OCI-LY3 (cell line): ENCODE measurements around the gene COX15.

Experiments used
- H2AFZ ChIP-seq: fragments of 200-600, 300-600 bp; shearing (Covaris generic); 2 replicates; pipeline ENCODE4 v1.6.0; 2014; ENCODE audit warnings: antibody characterized with exemption, low read depth, low read length
- H3K27ac ChIP-seq: fragments of 200-600, 300-600 bp; sonication (generic); 2 replicates; pipeline ENCODE4 v1.5.1; 2014; ENCODE audit warnings: mild to moderate bottlenecking, low read length, moderate library complexity, mixed read lengths
- H3K27me3 ChIP-seq: fragments of 200-600, 300-600 bp; sonication (generic); 2 replicates; pipeline ENCODE4 v1.6.1; 2014; ENCODE audit warnings: low read depth, low read length, mixed read lengths
- H3K36me3 ChIP-seq: fragments of 200-600, 300-600 bp; sonication (generic); replicated peaks from 2 replicates; pipeline ENCODE3; 2014; ENCODE audit warnings: low read depth, low read length, mixed read lengths
- H3K4me1 ChIP-seq: fragments of 300-600, 200-600 bp; sonication (generic); 2 replicates; pipeline ENCODE4 v1.6.1; 2014; ENCODE audit warnings: low read length, mixed read lengths
- H3K4me2 ChIP-seq: fragments of 200-600, 300-600 bp; sonication (generic); 2 replicates; pipeline ENCODE4 v1.6.1; 2014; ENCODE audit warnings: low read length, mixed read lengths
- H3K4me3 ChIP-seq: fragments of 300-600, 200-600 bp; sonication (generic); 2 replicates; pipeline ENCODE4 v1.5.1; 2014; ENCODE audit warnings: antibody characterized with exemption, mild to moderate bottlenecking, low read length, moderate library complexity
- H3K79me2 ChIP-seq: fragments of 300-600, 200-600 bp; shearing (Covaris generic); 2 replicates; pipeline ENCODE4 v1.6.1; 2014; ENCODE audit warnings: mild to moderate bottlenecking, low read length, mixed read lengths
- H3K9ac ChIP-seq: fragments of 300-600, 200-600 bp; shearing (Covaris generic); 2 replicates; pipeline ENCODE4 v1.6.0; 2014; ENCODE audit warnings: mild to moderate bottlenecking, low read length, moderate library complexity
- H3K9me3 ChIP-seq: fragments of 200-600, 300-600 bp; shearing (Covaris generic); 2 replicates; pipeline ENCODE4 v1.6.1; 2014; ENCODE audit warnings: low read length, mixed read lengths; ENCODE audit not compliant: insufficient read depth
- H4K20me1 ChIP-seq: fragments of 200-600, 300-600 bp; sonication (generic); 2 replicates; pipeline ENCODE4 v1.6.1; 2016; ENCODE audit warnings: low read length, mixed read lengths; ENCODE audit not compliant: insufficient read depth
- EZH2phosphoT487 ChIP-seq: fragments of 200-600 bp; shearing (Covaris generic); IDR thresholded peaks from 2 replicates; pipeline ENCODE4 v1.6.1; 2018; ENCODE audit warnings: antibody characterized with exemption, mixed run types, low read depth
- TF ChIP-seq, protein P1 (sequence below): fragments of 200-600, 300-600 bp; sonication (generic); IDR thresholded peaks from 2 replicates; pipeline ENCODE4 v1.5.1; 2014; ENCODE audit warnings: antibody characterized with exemption, low read length, low read depth

COX15 gene

DNA sequence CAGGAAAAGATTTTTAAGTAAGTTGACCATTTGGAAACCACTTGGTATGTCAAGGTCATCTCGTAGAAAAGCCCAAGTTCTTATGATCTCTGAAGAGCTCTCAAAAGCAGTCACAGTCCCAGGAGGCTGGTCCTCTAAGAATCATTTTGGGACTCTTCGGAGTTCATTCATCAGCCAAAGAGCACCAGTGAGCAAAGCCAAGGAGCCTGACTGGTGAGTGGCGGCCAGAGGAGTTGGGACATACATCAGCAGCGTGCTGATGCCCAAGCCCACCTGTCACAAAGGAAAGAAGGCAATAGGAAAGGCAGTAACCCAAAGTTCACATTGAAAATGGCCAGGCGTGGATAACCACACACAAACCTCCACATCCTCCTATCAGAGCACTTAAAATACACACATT is 17.5 kb downstream of the COX15 start:
- no peak overlapping the region for H3K4me2 ChIP-seq
- no peaks in the 10 kb centered on the region for H3K9me3 ChIP-seq
- no peaks in the 10 kb centered on the region; the same call in 1 of the 2 replicates for H4K20me1 ChIP-seq
- no peak overlapping the region for H2AFZ ChIP-seq
- H3K4me3 ChIP-seq = no peak overlapping the region
- peaks cover 18% of the 10 kb centered on the region for H3K36me3 ChIP-seq
- peaks cover 22% of the 10 kb centered on the region for H3K4me1 ChIP-seq
- H3K79me2 ChIP-seq = no peaks in the 10 kb centered on the region
- no peak overlapping the region for H3K9ac ChIP-seq
- no peak for TF ChIP-seq EZH2phosphoT487
- TF ChIP-seq, protein P1, sequence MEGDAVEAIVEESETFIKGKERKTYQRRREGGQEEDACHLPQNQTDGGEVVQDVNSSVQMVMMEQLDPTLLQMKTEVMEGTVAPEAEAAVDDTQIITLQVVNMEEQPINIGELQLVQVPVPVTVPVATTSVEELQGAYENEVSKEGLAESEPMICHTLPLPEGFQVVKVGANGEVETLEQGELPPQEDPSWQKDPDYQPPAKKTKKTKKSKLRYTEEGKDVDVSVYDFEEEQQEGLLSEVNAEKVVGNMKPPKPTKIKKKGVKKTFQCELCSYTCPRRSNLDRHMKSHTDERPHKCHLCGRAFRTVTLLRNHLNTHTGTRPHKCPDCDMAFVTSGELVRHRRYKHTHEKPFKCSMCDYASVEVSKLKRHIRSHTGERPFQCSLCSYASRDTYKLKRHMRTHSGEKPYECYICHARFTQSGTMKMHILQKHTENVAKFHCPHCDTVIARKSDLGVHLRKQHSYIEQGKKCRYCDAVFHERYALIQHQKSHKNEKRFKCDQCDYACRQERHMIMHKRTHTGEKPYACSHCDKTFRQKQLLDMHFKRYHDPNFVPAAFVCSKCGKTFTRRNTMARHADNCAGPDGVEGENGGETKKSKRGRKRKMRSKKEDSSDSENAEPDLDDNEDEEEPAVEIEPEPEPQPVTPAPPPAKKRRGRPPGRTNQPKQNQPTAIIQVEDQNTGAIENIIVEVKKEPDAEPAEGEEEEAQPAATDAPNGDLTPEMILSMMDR = no peak
- no peak overlapping the region for H3K27ac ChIP-seq
- no peaks in the 10 kb centered on the region for H3K27me3 ChIP-seq

DNA sequence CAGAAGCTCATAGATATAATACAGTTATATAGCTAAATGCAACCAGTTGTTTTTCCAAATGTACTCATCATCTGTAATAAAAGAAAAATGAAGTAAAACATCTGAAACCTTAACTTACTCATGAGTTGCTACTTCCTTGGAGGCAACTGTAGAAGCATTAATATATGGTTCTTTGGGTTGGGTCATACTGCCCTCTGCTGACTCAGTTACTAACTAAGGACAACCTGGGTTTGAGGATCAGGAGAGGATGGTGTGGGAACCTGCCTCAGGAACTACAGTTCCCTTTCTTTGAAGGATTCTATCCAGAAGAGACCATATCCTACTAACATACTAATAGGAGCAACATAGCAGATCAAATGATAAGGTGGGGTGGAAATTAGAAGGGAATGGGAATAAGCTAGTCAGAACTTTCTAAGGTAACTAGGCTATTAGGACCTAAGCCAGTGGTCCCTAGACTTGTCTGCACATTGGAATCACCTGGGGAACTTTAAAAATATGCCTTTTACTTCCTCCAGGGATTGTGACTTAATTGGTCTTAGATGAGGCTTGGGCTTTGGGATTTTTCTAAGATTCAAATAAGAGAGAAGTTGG is 20.7 kb downstream of the COX15 start:
- Histone ChIP-seq H3K27ac (no peak overlapping the region), H2AFZ (no peak overlapping the region), H3K9me3 (no peaks in the 10 kb centered on the region), H3K4me2 (no peak overlapping the region), H3K36me3 (peaks cover 20% of the 10 kb centered on the region), H3K4me3 (no peak overlapping the region), H3K79me2 (no peaks in the 10 kb centered on the region), H3K27me3 (no peaks in the 10 kb centered on the region), H3K9ac (no peak overlapping the region), H3K4me1 (peaks cover 32% of the 10 kb centered on the region), H4K20me1 (no peaks in the 10 kb centered on the region; the same call in 1 of the 2 replicates)
- TF ChIP-seq, protein P1 = peak; percentile 65
- no peak for TF ChIP-seq EZH2phosphoT487

DNA sequence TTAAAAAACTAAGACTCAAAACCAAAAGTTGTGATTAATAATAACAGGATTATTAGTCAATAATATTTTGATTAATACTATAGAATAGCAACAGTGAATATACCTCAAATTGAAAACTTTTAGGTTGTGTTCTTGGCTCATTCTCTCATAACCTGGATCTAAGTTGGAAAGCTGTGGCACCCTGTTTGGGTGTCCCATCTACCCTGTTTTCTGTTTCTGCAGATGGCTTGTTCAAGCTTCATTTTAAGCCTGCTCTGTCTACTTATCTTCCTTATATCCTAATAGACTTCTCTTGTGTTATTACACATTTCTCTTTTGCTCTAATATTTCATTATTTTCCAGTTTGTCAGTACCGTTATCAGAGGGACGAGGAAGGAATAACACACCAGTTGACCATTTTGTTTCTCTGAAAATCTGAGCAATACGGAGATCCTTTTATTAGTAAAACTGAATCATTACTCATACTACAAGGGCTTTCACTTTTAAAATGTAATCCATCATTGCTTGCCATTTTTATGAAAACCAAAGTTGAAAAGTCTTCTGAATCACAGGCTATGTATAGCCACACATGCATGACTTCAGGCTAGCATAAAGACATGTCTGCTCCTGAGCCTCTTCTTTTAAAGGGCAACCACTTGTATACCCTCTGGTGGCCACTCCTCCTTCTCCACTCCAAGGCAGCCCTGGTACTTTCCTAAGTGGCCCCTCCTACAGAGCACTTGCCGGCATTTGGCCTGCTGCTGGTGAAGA is 22.3 kb downstream of the COX15 start:
- no peaks in the 10 kb centered on the region; the same call in 1 of the 2 replicates for H4K20me1 ChIP-seq
- H3K4me3 ChIP-seq = no peak overlapping the region
- H3K4me1 ChIP-seq = peaks cover 32% of the 10 kb centered on the region
- no peaks in the 10 kb centered on the region for H3K27me3 ChIP-seq
- H2AFZ ChIP-seq = no peak overlapping the region
- H3K9ac ChIP-seq = no peak overlapping the region
- no peaks in the 10 kb centered on the region for H3K9me3 ChIP-seq
- H3K4me2 ChIP-seq = peak overlapping the region; percentile 64
- TF ChIP-seq EZH2phosphoT487 = no peak
- TF ChIP-seq, protein P1 = no peak
- H3K27ac ChIP-seq = peak overlapping the region; percentile 61
- H3K79me2 ChIP-seq = no peaks in the 10 kb centered on the region
- peaks cover 19% of the 10 kb centered on the region for H3K36me3 ChIP-seq

DNA sequence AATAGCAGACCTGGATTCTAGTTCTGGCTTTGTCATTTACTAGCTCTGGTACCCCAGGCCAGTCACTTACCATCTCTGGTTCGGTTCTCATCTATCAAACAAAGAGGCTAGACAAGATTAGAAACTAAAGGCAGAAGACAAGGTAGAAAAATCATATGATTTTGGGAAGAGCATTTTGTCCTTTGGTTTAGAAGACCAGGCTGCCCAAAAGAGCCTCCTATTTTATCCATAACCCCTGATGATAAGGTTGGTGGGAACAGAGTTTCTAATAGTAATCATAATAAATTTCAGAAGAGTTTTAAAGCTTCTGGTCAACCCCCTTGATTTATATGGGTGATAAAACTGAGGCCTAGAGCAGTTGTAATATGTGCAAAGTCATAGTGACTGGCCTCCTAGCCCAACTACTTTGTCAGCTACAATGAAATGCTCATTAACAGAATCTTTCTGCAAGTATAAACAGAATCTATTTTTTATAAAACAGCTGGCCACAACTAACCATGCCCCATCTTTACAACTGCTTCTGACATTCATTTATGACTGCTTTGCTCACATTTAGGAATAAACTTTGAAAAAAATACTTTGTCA is 23.4 kb downstream of the COX15 start:
- H3K4me3 ChIP-seq = no peak overlapping the region
- H4K20me1 ChIP-seq = no peaks in the 10 kb centered on the region; the same call in 1 of the 2 replicates
- H3K79me2 ChIP-seq = no peaks in the 10 kb centered on the region
- no peaks in the 10 kb centered on the region for H3K9me3 ChIP-seq
- peaks cover 12% of the 10 kb centered on the region for H3K36me3 ChIP-seq
- no peaks in the 10 kb centered on the region for H3K27me3 ChIP-seq
- TF ChIP-seq, protein P1 = no peak
- no peak for TF ChIP-seq EZH2phosphoT487
- no peak overlapping the region for H3K27ac ChIP-seq
- H3K4me1 ChIP-seq = peaks cover 32% of the 10 kb centered on the region
- H3K4me2 ChIP-seq = no peak overlapping the region
- no peak overlapping the region for H2AFZ ChIP-seq
- H3K9ac ChIP-seq = no peak overlapping the region
